GM19455 (cell line): Measurements from ENCODE around the gene TMEM79.
"Not testable (repeated sequence)": the region's sequence is repeated elsewhere in the genome, so short reads cannot be mapped to it uniquely, and the experiment has no call there.

ENCODE experiments used
- ATAC-seq: cut with Tn5 transposase; IDR thresholded peaks from one replicate; pipeline ENCODE4 v1.9.1; 2021; ENCODE audit not compliant: unreplicated experiment

TMEM79 gene

GRCh38 chr1:156298852-156299357 lies 14.8 kb downstream of the TMEM79 start, which contains the start of gene VHLL:
VHLL (minus strand) TSS chr1:156299307; CDS start chr1:156299189, 118 bp downstream.
- ATAC-seq = no peak

GRCh38 chr1:156303241-156303640 lies 19.1 kb downstream of the TMEM79 start:
- ATAC-seq = no peak

GRCh38 chr1:156305215-156305614 lies 21.1 kb downstream of the TMEM79 start:
- no peak for ATAC-seq

- no peak for ATAC-seq
Measured at GRCh38 chr1:156308078-156308477, 24.0 kb downstream of the TMEM79 start.

GRCh38 chr1:156310962-156311361 lies 26.8 kb downstream of the TMEM79 start:
- no peak for ATAC-seq

GRCh38 chr1:156316909-156317308 lies 32.8 kb downstream of the TMEM79 start:
- ATAC-seq = no peak

GRCh38 chr1:156319664-156320063 lies 35.5 kb downstream of the TMEM79 start:
- ATAC-seq = no peak

- ATAC-seq = no peak
Measured at GRCh38 chr1:156320560-156320959, 36.4 kb downstream of the TMEM79 start.

- ATAC-seq = not testable (repeated sequence)
Measured at GRCh38 chr1:156323179-156323578, 39.1 kb downstream of the TMEM79 start.

GRCh38 chr1:156336242-156336641 lies 52.1 kb downstream of the TMEM79 start:
- no peak for ATAC-seq

GRCh38 chr1:156337052-156337887 lies 53.1 kb downstream of the TMEM79 start:
- ATAC-seq = no peak

- ATAC-seq = no peak
Measured at GRCh38 chr1:156337888-156338179, 53.7 kb downstream of the TMEM79 start.

- peak; percentile 91 for ATAC-seq
Measured at GRCh38 chr1:156338180-156338976, 54.3 kb downstream of the TMEM79 start, which contains the start of the genes CCT3 and TSACC. CCT3 (minus strand) TSS chr1:156338292; CDS start chr1:156338184, 108 bp downstream. TSACC (plus strand) TSS chr1:156338526; CDS start chr1:156339758, 1,232 bp downstream.
